Suprapubic skin (tissue), 3 donors: Measurements from ENCODE around the gene RFC1.

Experiments
- CTCF ChIP-seq, 2 donors: fragments of 200-600 bp in 1 of 2; fragments of 450-650 bp in 1 of 2; sonication (generic) in 1 of 2; IDR thresholded peaks; one replicate each; pipeline ENCODE4 v1.5.1; 2016 to 2019; ENCODE audit warnings: antibody characterized with exemption in 2 of 2, mild to moderate bottlenecking in 1 of 2, moderate library complexity in 1 of 2
- POLR2A ChIP-seq, 2 donors: fragments of 450-650 bp; IDR thresholded peaks; one replicate each; pipeline ENCODE4 v1.6.1; 2017; ENCODE audit warnings: antibody characterized with exemption in 2 of 2, mild to moderate bottlenecking in 2 of 2, moderate library complexity in 2 of 2

DNA sequence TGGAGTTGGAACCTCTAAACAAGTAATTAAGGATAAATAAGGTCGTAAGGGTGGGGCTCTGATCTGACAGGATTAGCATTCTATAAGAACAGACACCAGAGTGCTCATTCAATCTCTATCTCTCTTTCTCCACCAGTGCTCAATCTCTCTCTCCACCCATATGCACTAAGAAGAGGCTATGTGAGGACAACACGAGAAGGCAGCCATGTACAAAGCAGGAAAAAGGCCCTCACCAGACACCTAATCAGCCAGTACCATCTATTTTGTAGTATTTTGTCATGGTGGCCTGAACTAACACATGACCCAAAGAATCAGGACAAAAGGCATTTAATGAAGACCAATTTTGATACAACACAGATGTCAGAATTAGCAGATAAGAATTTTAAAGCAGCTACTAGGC, 16.8 kb downstream of the RFC1 start:
- TF ChIP-seq CTCF (IDR thresholded peaks at IDR 0.05), result no peak
- no peak for TF ChIP-seq POLR2A (IDR thresholded peaks at IDR 0.05)
